Fibroblast of lung (primary cell): ENCODE data around the gene ARFIP1. TPM values are rescaled to one million over a fixed set of nuclear protein-coding genes. Genes with fewer than 3 reads are reported as not detected.

Experiments used
- DNase-seq, 2 donors: peaks; one replicate each; pipeline versions ENCODE4 v3.0.0 to v3.0.0-alpha.2; 2010; ENCODE audit warnings: low read depth in 2 of 2
- H2AFZ ChIP-seq: 2 replicates; pipeline ENCODE4 v1.5.1; 2012; ENCODE audit warnings: low read length, control low read depth, inconsistent platforms
- H3K27ac ChIP-seq: 2 replicates; pipeline ENCODE4 v1.5.1; 2011; ENCODE audit warnings: low read length, control low read depth; ENCODE audit not compliant: insufficient read depth
- H3K27me3 ChIP-seq: 2 replicates; pipeline ENCODE4 v1.5.1; 2011; ENCODE audit warnings: mild to moderate bottlenecking, low read length; ENCODE audit not compliant: control insufficient read depth, insufficient read depth
- H3K36me3 ChIP-seq: 2 replicates; pipeline ENCODE4 v1.5.1; 2011; ENCODE audit warnings: low read length; ENCODE audit not compliant: control insufficient read depth, insufficient read depth
- H3K4me1 ChIP-seq: 2 replicates; pipeline ENCODE4 v1.5.1; 2011; ENCODE audit warnings: low read length; ENCODE audit not compliant: control insufficient read depth, insufficient read depth; ENCODE audit errors: extremely low read depth
- H3K4me2 ChIP-seq: 2 replicates; pipeline ENCODE4 v1.5.1; 2011; ENCODE audit warnings: low read length, control low read depth; ENCODE audit not compliant: insufficient read depth; ENCODE audit errors: extremely low read depth
- H3K4me3 ChIP-seq, 4 experiments: fragments of 200-600 bp in 1 of 4; sonication (generic) in 1 of 4; replicated peaks in 1 of 4; 2 replicates each; pipeline ENCODE4 v1.5.1; 2011 to 2016; ENCODE audit warnings: low read length in 4 of 4, low read depth in 3 of 4, mild to moderate bottlenecking in 3 of 4, control low read depth in 2 of 4, inconsistent platforms in 1 of 4, mixed read lengths in 1 of 4; ENCODE audit not compliant: insufficient read depth in 1 of 4; ENCODE audit errors: control extremely low read depth in 1 of 4
- H3K79me2 ChIP-seq: 2 replicates; pipeline ENCODE4 v1.5.1; 2012; ENCODE audit warnings: mild to moderate bottlenecking, low read length, inconsistent platforms; ENCODE audit not compliant: control insufficient read depth, insufficient read depth
- H3K9ac ChIP-seq: 2 replicates; pipeline ENCODE4 v1.5.1; 2011; ENCODE audit warnings: mild to moderate bottlenecking, low read length, control low read depth; ENCODE audit not compliant: insufficient read depth
- H3K9me3 ChIP-seq: 2 replicates; pipeline ENCODE4 v1.5.1; 2012; ENCODE audit warnings: low read depth, low read length; ENCODE audit not compliant: control insufficient read depth, insufficient read depth
- H4K20me1 ChIP-seq: 2 replicates; pipeline ENCODE4 v1.5.1; 2011; ENCODE audit warnings: low read length; ENCODE audit not compliant: control insufficient read depth, insufficient read depth; ENCODE audit errors: extremely low read depth
- CTCF ChIP-seq, 2 donors: IDR thresholded peaks in 1 of 2; conservative IDR thresholded peaks in 1 of 2; 1 replicate in 1 of 2; 2 replicates in 1 of 2; pipeline ENCODE4 v1.5.1; 2011 to 2012; ENCODE audit warnings: low read length in 2 of 2, control low read depth in 1 of 2, inconsistent platforms in 1 of 2, low read depth in 1 of 2, mild to moderate bottlenecking in 1 of 2
- EZH2 ChIP-seq: IDR thresholded peaks from 2 replicates; pipeline ENCODE4 v1.5.1; 2012; ENCODE audit warnings: low read length, control low read depth, mild to moderate bottlenecking; ENCODE audit errors: missing control alignments
- polyA plus RNA-seq, 2 donors: library from polyadenylated mRNA; depleted of rRNA in 1 of 2; stranded (reverse) in 1 of 2; unstranded in 1 of 2; fragments of >200 nt; gene quantifications; 2 replicates each; pipeline ENCODE4 v1.2.1, GENCODE V29; 2011 to 2012; ENCODE audit warnings: missing spikeins in 1 of 2
- total RNA-seq: library from RNA; depleted of rRNA; stranded (reverse); fragments of >200 nt; gene quantifications from 2 replicates; pipeline ENCODE4 v1.2.1, GENCODE V29; 2014

ARFIP1 gene
- total and polyA plus RNA-seq, 2 donors (not counting 1 experiment from before 2014, with no cell fraction given) = 35.6 to 40.8 TPM

GRCh38 chr4:152819026-152819645, 39.4 kb downstream of the ARFIP1 start:
- no peak overlapping the region for H3K4me3 ChIP-seq
- TF ChIP-seq CTCF (conservative IDR thresholded peaks at IDR 0.05 in 1 of 2, IDR thresholded peaks at IDR 0.05 in 1 of 2; ENCODE audit: low read depth in 1 of 2, low read length in 2 of 2) (no peak), EZH2 (no peak)
- H3K27me3 ChIP-seq = no peaks in the 10 kb centered on the region
- no peaks in the 10 kb centered on the region for H3K9me3 ChIP-seq
- H2AFZ ChIP-seq = no peak overlapping the region
- no peak overlapping the region for H3K27ac ChIP-seq
- no peaks in the 10 kb centered on the region for H3K79me2 ChIP-seq
- H4K20me1 ChIP-seq = no peaks in the 10 kb centered on the region
- H3K36me3 ChIP-seq = peaks cover 1% of the 10 kb centered on the region
- no peak for DNase-seq
- no peaks in the 10 kb centered on the region for H3K4me1 ChIP-seq
- H3K4me2 ChIP-seq = no peak overlapping the region
- H3K9ac ChIP-seq = no peak overlapping the region

- peaks cover 1% of the 10 kb centered on the region for H3K36me3 ChIP-seq
- H3K79me2 ChIP-seq = no peaks in the 10 kb centered on the region
Observed at GRCh38 chr4:152820073-152820472, 40.3 kb downstream of the ARFIP1 start.

GRCh38 chr4:152822323-152822722, 42.6 kb downstream of the ARFIP1 start:
- no peaks in the 10 kb centered on the region for H3K9me3 ChIP-seq
- TF ChIP-seq EZH2 (no peak), CTCF (conservative IDR thresholded peaks at IDR 0.05 in 1 of 2, IDR thresholded peaks at IDR 0.05 in 1 of 2; ENCODE audit: low read depth in 1 of 2, low read length in 2 of 2) (no peak)

More at GRCh38 chr4:152820073-152820472, 40.3 kb downstream of the ARFIP1 start:
- no peaks in the 10 kb centered on the region for H4K20me1 ChIP-seq
- TF ChIP-seq EZH2 = no peak
- TF ChIP-seq CTCF (conservative IDR thresholded peaks at IDR 0.05 in 1 of 2, IDR thresholded peaks at IDR 0.05 in 1 of 2; ENCODE audit: low read depth in 1 of 2, low read length in 2 of 2) = no peak
- H2AFZ ChIP-seq = no peak overlapping the region
- no peak overlapping the region for H3K4me2 ChIP-seq
- H3K4me3 ChIP-seq = no peak overlapping the region
- no peak overlapping the region for H3K27ac ChIP-seq
- no peak overlapping the region for H3K9ac ChIP-seq
- no peaks in the 10 kb centered on the region for H3K9me3 ChIP-seq
- H3K4me1 ChIP-seq = no peaks in the 10 kb centered on the region
- DNase-seq = no peak
- H3K27me3 ChIP-seq = no peaks in the 10 kb centered on the region

More at GRCh38 chr4:152822323-152822722, 42.6 kb downstream of the ARFIP1 start:
- H4K20me1 ChIP-seq = no peaks in the 10 kb centered on the region
- no peak overlapping the region for H3K27ac ChIP-seq
- no peak overlapping the region for H3K9ac ChIP-seq
- no peak overlapping the region for H3K4me3 ChIP-seq
- H3K79me2 ChIP-seq = no peaks in the 10 kb centered on the region
- H3K4me2 ChIP-seq = no peak overlapping the region
- H3K36me3 ChIP-seq = peaks cover 1% of the 10 kb centered on the region
- no peaks in the 10 kb centered on the region for H3K27me3 ChIP-seq
- H2AFZ ChIP-seq = no peak overlapping the region
- DNase-seq = no peak
- H3K4me1 ChIP-seq = no peaks in the 10 kb centered on the region
